SK-N-MC (cell line): ENCODE measurements around the gene RNF133.

ENCODE experiments used
- DNase-seq: peaks from one replicate; pipeline ENCODE4 v3.0.0-alpha.2; 2011; ENCODE audit warnings: low read depth, low spot score
- H3K27ac ChIP-seq: fragments of 200-600 bp; sonication (generic); 2 replicates; pipeline ENCODE4 v1.5.1; 2016; ENCODE audit warnings: mixed run types
- H3K36me3 ChIP-seq: fragments of 200-600 bp; sonication (generic); 2 replicates; pipeline ENCODE4 v1.6.1; 2017; ENCODE audit warnings: antibody characterized with exemption, low read length, mixed read lengths; ENCODE audit not compliant: insufficient read depth
- H3K4me3 ChIP-seq: fragments of 200-600 bp; sonication (generic); 2 replicates; pipeline ENCODE4 v1.5.1; 2016
- H3K9ac ChIP-seq: fragments of 200-600 bp; sonication (generic); 2 replicates; pipeline ENCODE4 v1.8.0; 2017; ENCODE audit warnings: mixed run types, mixed read lengths; ENCODE audit not compliant: insufficient read length
- H3K9me3 ChIP-seq: fragments of 200-600 bp; sonication (generic); 2 replicates; pipeline ENCODE4 v1.6.1; 2017; ENCODE audit warnings: low read depth, mild to moderate bottlenecking, antibody characterized with exemption, low read length, moderate library complexity, mixed read lengths
- EZH2 ChIP-seq: fragments of 200-600 bp; sonication (generic); IDR thresholded peaks from one replicate; pipeline ENCODE4 v1.6.1; 2017; ENCODE audit warnings: antibody characterized with exemption
- FOXP2 ChIP-seq: optimal IDR thresholded peaks from 2 replicates; pipeline ENCODE3; 2011; ENCODE audit warnings: mild to moderate bottlenecking, moderate library complexity; ENCODE audit not compliant: insufficient read depth; ENCODE audit errors: extremely low read length, control extremely low read depth
- POLR2AphosphoS5 ChIP-seq: IDR thresholded peaks from 2 replicates; pipeline ENCODE4 v1.6.1; 2012; ENCODE audit warnings: mild to moderate bottlenecking, low read depth, low read length, borderline replicate concordance

Gene RNF133, protein sequence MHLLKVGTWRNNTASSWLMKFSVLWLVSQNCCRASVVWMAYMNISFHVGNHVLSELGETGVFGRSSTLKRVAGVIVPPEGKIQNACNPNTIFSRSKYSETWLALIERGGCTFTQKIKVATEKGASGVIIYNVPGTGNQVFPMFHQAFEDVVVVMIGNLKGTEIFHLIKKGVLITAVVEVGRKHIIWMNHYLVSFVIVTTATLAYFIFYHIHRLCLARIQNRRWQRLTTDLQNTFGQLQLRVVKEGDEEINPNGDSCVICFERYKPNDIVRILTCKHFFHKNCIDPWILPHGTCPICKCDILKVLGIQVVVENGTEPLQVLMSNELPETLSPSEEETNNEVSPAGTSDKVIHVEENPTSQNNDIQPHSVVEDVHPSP

DNA sequence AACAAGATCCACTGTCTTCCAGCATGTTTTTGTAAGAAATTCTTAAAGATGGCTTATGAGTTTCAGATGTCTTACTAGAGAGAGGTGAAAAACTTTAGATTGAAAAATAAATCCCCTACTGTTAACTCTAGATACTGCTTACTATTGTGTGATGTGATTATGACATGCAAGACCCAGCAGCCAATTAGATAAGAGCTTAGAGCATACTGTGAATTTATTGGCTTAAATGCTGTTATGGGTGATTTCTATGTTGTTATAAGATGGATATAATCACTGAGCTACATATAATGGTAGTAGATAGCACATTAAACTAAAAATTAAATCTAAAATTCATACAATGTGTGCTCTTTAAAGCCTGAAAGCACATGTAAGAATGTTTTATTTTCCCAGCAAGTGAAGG is at the start of gene RNF133:
TSS of gene RNF133 (minus strand) at position 101 of the 400 bp plus-strand sequence. CDS start 199 bp downstream, outside the sequence.
- no peaks in the 10 kb centered on the region for H3K9me3 ChIP-seq
- no peak within 1 kb of the TSS for H3K27ac ChIP-seq
- TF ChIP-seq FOXP2 (no peak), POLR2AphosphoS5 (no peak), EZH2 (no peak)
- no peak within 1 kb of the TSS for H3K4me3 ChIP-seq
- no peak within 1 kb of the TSS for H3K9ac ChIP-seq
- H3K36me3 ChIP-seq, result no peaks in the 10 kb centered on the region; the same call in 1 of the 2 replicates
- DNase-seq, result no peak

DNA sequence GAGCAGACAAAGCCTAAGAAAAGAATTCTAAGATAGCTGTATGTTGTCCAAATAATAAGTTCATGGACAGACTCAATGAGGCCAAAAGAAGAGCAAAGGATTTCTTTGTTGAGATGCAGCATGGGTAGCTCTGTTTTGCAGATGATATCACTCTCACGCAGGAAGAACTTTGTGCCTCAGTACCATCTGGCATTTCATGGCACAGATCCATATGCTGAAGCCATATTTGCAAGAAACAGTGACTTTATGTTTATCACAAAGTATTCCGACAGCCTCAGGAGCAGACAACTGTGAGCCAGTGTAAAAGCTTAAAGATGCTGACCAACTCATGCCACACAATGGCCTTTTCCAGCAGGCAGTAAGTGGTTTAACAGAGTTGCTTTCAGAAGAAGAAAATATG is 49.3 kb upstream of the RNF133 start:
- no peak for DNase-seq
- Histone ChIP-seq H3K27ac (no peak overlapping the region), H3K4me3 (no peak overlapping the region), H3K36me3 (no peaks in the 10 kb centered on the region), H3K9ac (no peak overlapping the region), H3K9me3 (no peaks in the 10 kb centered on the region)
- TF ChIP-seq FOXP2, result no peak
- TF ChIP-seq POLR2AphosphoS5, result no peak
- TF ChIP-seq EZH2, result no peak

DNA sequence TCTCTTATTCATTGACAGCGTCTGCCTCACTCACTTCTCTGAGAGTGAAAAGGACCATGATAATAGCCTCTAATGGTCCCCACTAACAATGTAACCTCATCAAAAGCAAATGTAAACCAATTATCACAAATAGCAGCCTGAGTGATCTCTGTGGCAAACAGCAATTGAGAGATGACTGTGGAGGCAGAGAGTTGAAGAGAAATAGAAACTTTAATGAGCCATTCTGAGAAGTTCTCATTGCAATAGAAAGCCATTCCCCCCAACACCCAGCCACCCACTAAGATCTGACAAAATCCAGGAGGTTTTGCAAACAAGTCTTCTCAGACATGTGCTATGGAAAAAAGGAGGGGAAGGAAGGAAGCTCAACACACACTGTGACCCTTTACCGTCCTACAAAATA is 48.0 kb upstream of the RNF133 start:
- H3K9me3 ChIP-seq, result no peaks in the 10 kb centered on the region
- H3K27ac ChIP-seq, result no peak overlapping the region
- no peak overlapping the region for H3K4me3 ChIP-seq
- DNase-seq, result no peak
- no peak overlapping the region for H3K9ac ChIP-seq
- TF ChIP-seq FOXP2 (no peak), POLR2AphosphoS5 (no peak), EZH2 (no peak)
- H3K36me3 ChIP-seq, result no peaks in the 10 kb centered on the region

DNA sequence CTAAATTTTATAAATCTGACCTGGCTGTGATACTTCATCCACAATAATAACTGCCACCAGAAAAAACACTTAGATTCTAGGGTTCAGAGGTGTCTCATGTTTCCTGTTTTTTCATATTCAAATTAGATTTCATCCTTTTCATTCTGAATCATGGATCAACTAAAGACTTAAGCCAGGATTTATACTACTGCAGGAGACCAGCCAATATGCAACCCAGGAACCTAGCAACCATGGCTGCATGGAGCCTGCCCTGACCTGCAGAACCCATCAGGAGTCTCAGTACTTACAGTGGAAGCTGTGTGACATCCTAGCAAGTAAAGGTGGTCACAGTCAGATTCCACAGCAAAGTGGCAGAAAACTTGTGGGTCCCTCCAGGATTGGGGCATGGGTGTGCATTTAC is 44.3 kb upstream of the RNF133 start:
- Histone ChIP-seq H3K9me3 (no peaks in the 10 kb centered on the region), H3K27ac (no peak overlapping the region), H3K36me3 (no peaks in the 10 kb centered on the region), H3K9ac (no peak overlapping the region), H3K4me3 (no peak overlapping the region)
- no peak for TF ChIP-seq POLR2AphosphoS5
- no peak for TF ChIP-seq EZH2
- no peak for TF ChIP-seq FOXP2
- DNase-seq, result no peak

DNA sequence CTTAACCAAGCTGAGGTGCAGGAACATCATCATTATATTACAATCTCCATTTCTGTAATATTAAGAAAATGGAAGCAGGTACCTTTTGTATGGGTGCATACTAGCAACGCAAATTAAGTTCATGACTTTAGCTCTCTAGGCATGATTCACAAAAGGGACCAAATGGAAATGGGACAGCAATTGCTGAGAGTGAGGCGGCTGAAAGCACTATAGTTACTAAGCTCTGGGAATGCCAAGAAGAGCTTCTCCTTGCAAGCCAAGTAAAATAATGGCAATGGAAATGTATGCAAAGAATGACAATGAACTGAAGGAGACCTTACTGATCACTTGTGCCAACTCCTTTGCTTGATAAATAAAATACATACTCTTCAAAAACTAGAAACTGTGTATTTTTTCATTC is 40.0 kb upstream of the RNF133 start:
- no peaks in the 10 kb centered on the region for H3K9me3 ChIP-seq
- H3K4me3 ChIP-seq, result no peak overlapping the region
- no peak overlapping the region for H3K27ac ChIP-seq
- DNase-seq, result no peak
- H3K36me3 ChIP-seq, result peaks cover 5% of the 10 kb centered on the region; the same call in 1 of the 2 replicates
- no peak overlapping the region for H3K9ac ChIP-seq
- no peak for TF ChIP-seq EZH2
- TF ChIP-seq POLR2AphosphoS5, result no peak
- TF ChIP-seq FOXP2, result no peak

DNA sequence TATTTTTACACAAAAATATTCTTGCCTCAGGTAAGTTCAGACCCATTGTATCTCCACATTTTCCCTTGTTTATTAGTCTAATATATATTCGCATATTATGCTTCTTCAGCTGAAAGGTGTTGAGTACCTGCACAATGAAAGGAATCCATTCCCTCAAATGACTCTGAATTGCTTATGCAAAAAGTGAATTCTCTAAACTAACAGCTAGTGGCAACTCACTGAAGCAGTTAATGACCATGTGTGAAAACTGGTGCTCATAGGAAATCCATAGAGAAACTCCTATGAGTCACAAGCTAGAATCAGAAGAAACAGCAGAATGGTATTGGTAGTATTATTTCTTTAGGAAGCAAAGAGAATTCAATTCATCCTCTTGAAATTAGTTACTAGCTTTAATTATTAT is 37.3 kb upstream of the RNF133 start:
- H3K27ac ChIP-seq, result peak overlapping the region; percentile 88
- H3K9me3 ChIP-seq, result no peaks in the 10 kb centered on the region
- no peak for TF ChIP-seq POLR2AphosphoS5
- no peak for TF ChIP-seq FOXP2
- no peak for TF ChIP-seq EZH2
- peak overlapping the region; percentile 63 for H3K4me3 ChIP-seq
- no peak overlapping the region for H3K9ac ChIP-seq
- no peak for DNase-seq
- peaks cover 10% of the 10 kb centered on the region for H3K36me3 ChIP-seq

DNA sequence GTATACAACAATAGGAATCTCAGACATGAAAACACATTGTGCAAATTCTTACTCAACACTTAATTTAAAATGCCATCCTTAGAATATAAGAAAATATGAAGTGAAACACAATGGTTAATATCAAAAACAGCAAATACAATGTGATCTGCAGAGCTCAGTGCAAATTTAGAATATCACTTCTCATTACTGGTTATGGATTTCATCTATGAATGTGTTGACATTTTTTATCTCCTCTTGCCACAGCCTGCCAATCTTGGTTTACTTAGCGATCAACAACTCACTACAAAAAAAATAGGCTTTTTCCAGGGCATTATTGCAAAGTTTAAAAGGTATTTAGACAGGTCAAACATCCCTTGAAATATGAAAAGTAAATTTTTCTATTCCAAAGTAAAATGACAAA is 28.8 kb upstream of the RNF133 start:
- Histone ChIP-seq H3K36me3 (no peaks in the 10 kb centered on the region), H3K4me3 (no peak overlapping the region), H3K9ac (no peak overlapping the region), H3K9me3 (no peaks in the 10 kb centered on the region), H3K27ac (no peak overlapping the region)
- no peak for DNase-seq
- no peak for TF ChIP-seq POLR2AphosphoS5

DNA sequence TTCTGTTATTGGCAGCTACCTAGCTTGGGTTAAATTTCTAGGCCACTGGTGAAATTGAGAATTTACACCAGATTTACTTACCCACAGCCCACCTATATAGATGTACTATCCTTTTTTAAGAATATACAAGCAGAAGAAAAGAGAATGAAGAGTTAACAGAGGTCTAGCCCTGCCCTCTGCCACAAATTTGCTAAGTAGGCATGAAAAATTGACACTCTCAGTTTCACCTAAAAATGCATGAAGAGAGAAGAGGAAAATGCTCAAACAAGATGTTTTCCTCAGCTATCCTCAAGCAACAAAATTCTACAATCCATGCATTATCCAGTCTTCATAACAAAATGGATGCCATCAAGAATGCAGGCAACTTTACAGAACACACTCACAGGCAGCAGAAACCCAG is 28.4 kb upstream of the RNF133 start:
- TF ChIP-seq EZH2 (no peak), FOXP2 (no peak), POLR2AphosphoS5 (no peak)
- H3K9me3 ChIP-seq, result no peaks in the 10 kb centered on the region
- no peaks in the 10 kb centered on the region for H3K36me3 ChIP-seq
- H3K27ac ChIP-seq, result 0 out of 2 replicates have a peak overlapping the region, but pooled peaks have one; percentile 30
- no peak for DNase-seq
- no peak overlapping the region for H3K4me3 ChIP-seq
- no peak overlapping the region for H3K9ac ChIP-seq

DNA sequence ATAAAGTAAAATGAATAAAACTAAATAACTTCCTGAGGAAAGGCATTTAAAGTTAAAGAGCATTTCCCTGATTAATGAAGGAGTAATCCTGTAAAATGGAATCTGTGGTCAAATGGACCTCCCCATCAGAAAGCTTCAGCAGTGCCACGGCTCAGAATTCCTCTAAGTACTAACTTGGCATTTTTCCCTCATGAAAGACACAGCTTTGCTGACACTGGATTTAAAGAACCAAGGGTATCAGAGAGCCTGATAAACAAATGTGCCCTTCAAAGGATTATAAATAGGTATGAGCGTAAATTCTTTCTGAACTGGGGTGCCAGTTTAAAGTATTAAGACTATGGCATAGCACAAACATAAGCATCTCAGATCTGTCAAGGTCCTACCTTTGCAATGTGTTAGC is 28.0 kb upstream of the RNF133 start:
- H3K4me3 ChIP-seq, result no peak overlapping the region
- TF ChIP-seq POLR2AphosphoS5 (no peak), FOXP2 (no peak), EZH2 (no peak)
- 0 out of 2 replicates have a peak overlapping the region, but pooled peaks have one; percentile 30 for H3K27ac ChIP-seq
- H3K9ac ChIP-seq, result no peak overlapping the region
- DNase-seq, result no peak
- no peaks in the 10 kb centered on the region for H3K9me3 ChIP-seq
- no peaks in the 10 kb centered on the region for H3K36me3 ChIP-seq
